Cerebellar nuclear complex (tissue), 1 donor: ENCODE data around the gene RHOH.

ENCODE experiments used
- DNase-seq, 2 experiments: peaks; one replicate each; lab custom pipeline; 2025; lab: John Stamatoyannopoulos, UW

Gene RHOH

GRCh38 chr4:40238008-40238699 lies 41.3 kb downstream of the RHOH start:
- DNase-seq, result no peak

GRCh38 chr4:40238700-40239548 lies 42.1 kb downstream of the RHOH start:
- no peak for DNase-seq

- no peak for DNase-seq
These were observed 43.3 kb downstream of the RHOH start for GRCh38 chr4:40240040-40240653.

- DNase-seq, result no peak
These were observed 44.2 kb downstream of the RHOH start for GRCh38 chr4:40241026-40241425.

- DNase-seq, result no peak
These were observed 45.1 kb downstream of the RHOH start for GRCh38 chr4:40241941-40242340.

- no peak for DNase-seq
These were observed 46.6 kb downstream of the RHOH start for GRCh38 chr4:40243386-40243948.

- no peak for DNase-seq
These were observed 47.8 kb downstream of the RHOH start for GRCh38 chr4:40244606-40245005.

GRCh38 chr4:40245550-40245949 lies 48.7 kb downstream of the RHOH start:
- DNase-seq, result no peak

GRCh38 chr4:40246011-40246900 lies 49.4 kb downstream of the RHOH start:
- DNase-seq, result no peak

GRCh38 chr4:40246938-40247337 lies 50.1 kb downstream of the RHOH start:
- no peak for DNase-seq

- no peak for DNase-seq
These were observed 50.5 kb downstream of the RHOH start for GRCh38 chr4:40247350-40247749.

GRCh38 chr4:40251366-40251765 lies 54.5 kb downstream of the RHOH start:
- DNase-seq, result no peak

GRCh38 chr4:40253906-40254305 lies 57.1 kb downstream of the RHOH start:
- no peak for DNase-seq

- DNase-seq, result no peak
These were observed 58.0 kb downstream of the RHOH start for GRCh38 chr4:40254608-40255392.

GRCh38 chr4:40255393-40256281 lies 58.8 kb downstream of the RHOH start:
- no peak for DNase-seq

GRCh38 chr4:40256329-40256728 lies 59.5 kb downstream of the RHOH start:
- DNase-seq, result no peak

GRCh38 chr4:40256817-40257216 lies 60.0 kb downstream of the RHOH start:
- no peak for DNase-seq

- DNase-seq, result no peak
These were observed 61.8 kb downstream of the RHOH start for GRCh38 chr4:40258627-40259026.

- no peak for DNase-seq
These were observed 64.6 kb downstream of the RHOH start for GRCh38 chr4:40261231-40262076.
